Kidney (tissue), 14 donors: ENCODE results near the gene TEP1. TPM values are rescaled to one million over a fixed set of nuclear protein-coding genes. Genes with fewer than 3 reads are reported as not detected.

Experiments used
- DNase-seq, 5 donors: peaks; one replicate each; pipeline ENCODE4 v3.0.0-alpha.2; 2013 to 2020
- FAIRE-seq: peaks from 2 replicates; lab custom pipeline; 2012; peaks lifted over from hg19 to GRCh38; lab: Jason Lieb, UNC
- H3K27ac ChIP-seq, 2 donors: one replicate each; pipeline ENCODE4 v1.7.0; 2013; ENCODE audit warnings: low read depth in 2 of 2, low read length in 2 of 2, inconsistent platforms in 1 of 2
- H3K27me3 ChIP-seq: one replicate; pipeline ENCODE4 v1.7.1; 2013; ENCODE audit warnings: low read length, inconsistent platforms; ENCODE audit not compliant: control insufficient read depth, insufficient read depth
- H3K36me3 ChIP-seq, 3 donors: one replicate each; pipeline versions ENCODE4 v1.7.0 to v1.7.1; 2013; ENCODE audit warnings: low read length in 3 of 3, control low read depth in 1 of 3, inconsistent platforms in 1 of 3; ENCODE audit not compliant: insufficient read depth in 3 of 3, control insufficient read depth in 2 of 3
- H3K4me1 ChIP-seq, 3 donors: one replicate each; pipeline versions ENCODE4 v1.7.0 to v1.7.1; 2013; ENCODE audit warnings: low read length in 3 of 3, inconsistent platforms in 1 of 3, low read depth in 1 of 3; ENCODE audit not compliant: control insufficient read depth in 2 of 3, insufficient read depth in 2 of 3
- H3K4me3 ChIP-seq, 3 donors: one replicate each; pipeline versions ENCODE4 v1.7.0 to v1.8.1; 2013; ENCODE audit warnings: low read length in 3 of 3, control low read depth in 1 of 3, inconsistent platforms in 1 of 3
- H3K9ac ChIP-seq, 3 donors: one replicate each; pipeline versions ENCODE4 v1.7.0 to v1.7.1; 2013; ENCODE audit warnings: low read length in 3 of 3, control low read depth in 1 of 3, inconsistent platforms in 1 of 3
- H3K9me3 ChIP-seq, 3 donors: one replicate each; pipeline versions ENCODE4 v1.7.0 to v1.7.1; 2013; ENCODE audit warnings: low read length in 3 of 3, control low read depth in 1 of 3, inconsistent platforms in 1 of 3; ENCODE audit not compliant: control insufficient read depth in 2 of 3, insufficient read depth in 1 of 3
- intact Hi-C: fragments of 100-400 bp; cut with DNase I; formaldehyde crosslinking; loops from one replicate; pipeline ENCODE4 v1.11.1; 2022
- polyA plus RNA-seq: library from polyadenylated mRNA; stranded (reverse); fragments of 350-450 nt; fragmentation: Illumina TruSeq; extraction: RNeasy Lipid Tissue Mini Kit (QIAGEN cat#74804); gene quantifications from one replicate; pipeline ENCODE4 v1.2.3, GENCODE V29; 2014; ENCODE audit warnings: low read depth, low replicate concordance; ENCODE audit not compliant: insufficient read depth
- total RNA-seq: library from RNA; stranded (reverse); fragmentation: NEBNext Ultra II Directional; extraction: Animal tissue kit (Norgen Biotek cat#: 25700); gene quantifications from one replicate; pipeline ENCODE4 v1.2.1, GENCODE V29; 2021
- TF ChIP-seq, protein P1 (sequence below): IDR thresholded peaks from 3 replicates; pipeline ENCODE4 v1.5.1; 2012; ENCODE audit warnings: mild to moderate bottlenecking, moderate library complexity, borderline replicate concordance; ENCODE audit not compliant: insufficient read depth; ENCODE audit errors: extremely low read depth
- donor health status: control.
- donor health status: control.
- donor health status: control.
- donor health status: control.
- donor health status: control.
- donor health status: DM: yes; HTN: yes; CAD: no.
- donor health status: Normal renal cell carcinoma (clear cell type).

Gene TEP1
- total and polyA plus RNA-seq, 2 donors from 2014 or later = 11.2 to 45.2 TPM

DNA sequence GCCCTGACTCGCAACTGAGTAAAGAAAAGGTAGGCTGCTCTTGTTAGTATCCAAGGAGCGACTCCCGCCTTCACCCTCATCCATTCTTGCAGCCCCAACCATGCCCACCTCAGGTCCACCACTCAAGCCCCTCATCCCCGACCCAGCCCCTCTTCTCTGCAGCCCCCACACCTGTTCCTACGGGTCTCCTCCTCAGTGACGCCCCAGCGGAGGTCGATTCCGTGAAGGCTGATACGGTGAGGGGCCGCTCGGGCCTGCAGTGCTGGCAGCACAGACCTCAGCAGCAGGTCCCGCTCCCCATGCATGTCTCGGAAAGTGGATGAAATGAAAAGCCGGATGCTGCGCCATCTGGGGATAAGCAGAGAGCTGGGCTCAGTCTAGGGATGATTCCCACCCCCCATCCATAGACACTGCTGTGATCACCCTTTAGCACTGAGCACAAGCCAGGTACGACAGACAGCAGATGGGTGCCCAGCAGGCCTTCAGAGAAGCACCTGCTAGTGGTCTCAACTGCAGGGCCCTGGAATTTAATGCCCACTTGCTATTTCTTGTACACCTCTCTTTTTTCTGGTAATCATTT is 26.9 kb downstream of the TEP1 start:
- Histone ChIP-seq H3K27me3 (no peaks in the 10 kb centered on the region), H3K27ac (no peak overlapping the region), H3K4me1 (no peaks in the 10 kb centered on the region), H3K9ac (no peak overlapping the region), H3K36me3 (peaks cover 6 to 80% (median 63%) of the 10 kb centered on the region in 3 donors), H3K9me3 (no peaks in the 10 kb centered on the region), H3K4me3 (no peak overlapping the region)
- DNase-seq = no peak
- intact Hi-C loops = no loop called here
- no peak for FAIRE-seq
- TF ChIP-seq, protein P1, sequence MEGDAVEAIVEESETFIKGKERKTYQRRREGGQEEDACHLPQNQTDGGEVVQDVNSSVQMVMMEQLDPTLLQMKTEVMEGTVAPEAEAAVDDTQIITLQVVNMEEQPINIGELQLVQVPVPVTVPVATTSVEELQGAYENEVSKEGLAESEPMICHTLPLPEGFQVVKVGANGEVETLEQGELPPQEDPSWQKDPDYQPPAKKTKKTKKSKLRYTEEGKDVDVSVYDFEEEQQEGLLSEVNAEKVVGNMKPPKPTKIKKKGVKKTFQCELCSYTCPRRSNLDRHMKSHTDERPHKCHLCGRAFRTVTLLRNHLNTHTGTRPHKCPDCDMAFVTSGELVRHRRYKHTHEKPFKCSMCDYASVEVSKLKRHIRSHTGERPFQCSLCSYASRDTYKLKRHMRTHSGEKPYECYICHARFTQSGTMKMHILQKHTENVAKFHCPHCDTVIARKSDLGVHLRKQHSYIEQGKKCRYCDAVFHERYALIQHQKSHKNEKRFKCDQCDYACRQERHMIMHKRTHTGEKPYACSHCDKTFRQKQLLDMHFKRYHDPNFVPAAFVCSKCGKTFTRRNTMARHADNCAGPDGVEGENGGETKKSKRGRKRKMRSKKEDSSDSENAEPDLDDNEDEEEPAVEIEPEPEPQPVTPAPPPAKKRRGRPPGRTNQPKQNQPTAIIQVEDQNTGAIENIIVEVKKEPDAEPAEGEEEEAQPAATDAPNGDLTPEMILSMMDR = no peak

- intact Hi-C loops = no loop called here
- H3K4me1 ChIP-seq = no peaks in the 10 kb centered on the region
- no peak for FAIRE-seq
- no peak overlapping the region for H3K9ac ChIP-seq
- TF ChIP-seq, protein P1 = no peak
- H3K27ac ChIP-seq = no peak overlapping the region
- no peaks in the 10 kb centered on the region for H3K27me3 ChIP-seq
- no peaks in the 10 kb centered on the region for H3K9me3 ChIP-seq
- DNase-seq = no peak
- peaks cover 6 to 82% (median 56%) of the 10 kb centered on the region in 3 donors for H3K36me3 ChIP-seq
- H3K4me3 ChIP-seq = no peak overlapping the region
These were observed 28.4 kb downstream of the TEP1 start for GRCh38 chr14:20384886-20385285.

DNA sequence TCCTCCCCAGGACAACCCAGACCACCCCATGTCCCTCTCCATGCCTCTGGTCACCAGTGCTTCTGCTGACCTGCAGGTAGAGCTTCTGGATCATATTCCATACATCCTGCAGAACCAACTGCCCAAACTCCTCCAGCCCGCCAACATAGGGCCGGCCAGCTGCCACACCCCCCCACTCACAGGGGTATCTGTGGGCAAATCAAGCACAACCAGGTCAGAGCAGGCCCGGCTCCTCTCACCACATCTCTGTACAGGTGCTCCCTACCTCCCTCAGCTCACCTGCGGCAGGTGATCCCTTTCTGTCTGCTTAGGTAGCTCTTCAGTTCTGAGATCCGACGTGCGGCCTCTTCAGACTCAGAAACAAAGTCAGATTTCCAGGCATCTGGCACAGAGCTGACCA is 29.0 kb downstream of the TEP1 start:
- no peaks in the 10 kb centered on the region for H3K9me3 ChIP-seq
- H3K4me3 ChIP-seq = no peak overlapping the region
- no peak for FAIRE-seq
- DNase-seq = no peak
- intact Hi-C loops = no loop called here
- TF ChIP-seq, protein P1 = no peak
- H3K27ac ChIP-seq = no peak overlapping the region
- no peak overlapping the region for H3K9ac ChIP-seq
- H3K27me3 ChIP-seq = no peaks in the 10 kb centered on the region
- peaks cover 3 to 83% (median 58%) of the 10 kb centered on the region in 3 donors for H3K36me3 ChIP-seq
- H3K4me1 ChIP-seq = no peaks in the 10 kb centered on the region

DNA sequence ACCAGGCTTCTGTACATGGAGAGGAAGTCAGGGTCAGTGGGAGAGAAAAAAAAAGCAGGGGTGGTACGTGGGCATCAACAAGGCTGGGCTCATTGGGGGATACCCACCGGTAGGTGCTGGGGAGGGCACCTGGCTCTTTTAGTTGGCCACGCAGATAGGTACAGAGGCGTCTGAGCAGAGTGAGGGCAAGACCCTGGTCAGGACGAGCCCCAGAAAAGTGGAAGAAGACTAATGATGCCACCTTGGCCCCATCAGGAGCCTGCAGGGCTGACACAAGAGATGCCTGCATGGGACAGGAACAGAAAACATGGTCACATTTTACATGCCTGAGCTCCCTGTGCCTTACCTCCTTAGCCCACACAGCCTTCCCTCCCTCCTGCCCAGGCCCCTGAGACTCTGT is 29.7 kb downstream of the TEP1 start:
- H3K27ac ChIP-seq = no peak overlapping the region
- H3K9ac ChIP-seq = no peak overlapping the region
- intact Hi-C loops = no loop called here
- H3K9me3 ChIP-seq = no peaks in the 10 kb centered on the region
- no peak for DNase-seq
- no peak overlapping the region for H3K4me3 ChIP-seq
- peaks cover 0 to 84% (median 58%) of the 10 kb centered on the region in 3 donors for H3K36me3 ChIP-seq
- H3K4me1 ChIP-seq = no peaks in the 10 kb centered on the region
- FAIRE-seq = no peak
- no peaks in the 10 kb centered on the region for H3K27me3 ChIP-seq
- TF ChIP-seq, protein P1 = no peak
